ENCODE results near the gene WDPCP. TPM values are rescaled to one million over a fixed set of nuclear protein-coding genes. Genes with fewer than 3 reads are reported as not detected.
A peak's percentile ranks its signal among the peaks of the same experiment; 100 is the strongest.

Gene WDPCP
- total and polyA plus RNA-seq, 2 of the 8 experiments (the other 6 are each of a cell fraction or from before 2014, with no cell fraction given), result 9.3 to 25.8 TPM

DNA sequence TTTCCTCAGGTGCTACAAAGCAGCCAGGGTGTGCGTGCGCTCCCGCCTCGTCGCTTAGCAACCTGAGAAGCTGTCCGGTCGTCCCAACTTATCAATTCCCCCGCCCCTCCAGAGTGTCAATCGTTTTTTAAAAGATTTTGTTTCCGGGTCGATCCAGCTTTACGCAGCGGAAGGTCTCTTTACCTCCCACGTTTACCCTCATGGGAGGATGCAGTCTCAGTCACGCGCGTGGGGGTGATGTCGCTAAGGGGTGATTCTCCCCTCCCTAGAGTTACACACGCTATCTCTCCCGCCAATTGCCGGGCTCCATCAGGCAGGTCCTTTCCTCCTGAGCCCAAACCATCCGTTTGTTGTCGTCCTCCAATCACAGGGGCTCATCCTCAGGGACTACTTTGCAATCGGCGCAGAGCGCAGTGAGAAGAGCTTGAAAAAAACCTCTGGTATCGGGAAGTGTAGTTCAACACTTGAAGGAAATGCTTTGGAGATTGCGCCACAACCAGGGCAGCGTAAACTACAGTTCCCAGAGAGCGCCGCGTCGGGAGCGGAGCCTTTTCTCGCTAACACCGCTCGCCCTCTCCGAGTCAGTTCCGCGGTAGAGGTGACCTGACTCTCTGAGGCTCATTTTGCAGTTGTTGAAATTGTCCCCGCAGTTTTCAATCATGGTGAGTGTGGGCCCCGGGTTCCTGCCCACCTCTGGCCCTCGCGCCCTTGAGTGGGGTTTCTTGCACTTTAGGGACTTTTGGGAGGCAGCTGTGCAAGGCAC, at the start of gene WDPCP, which contains the start of gene MDH1 (continued):
- TF ChIP-seq POLR2AphosphoS5 (IDR thresholded peaks at IDR 0.05; ENCODE audit: low read depth, low read length) (peak; percentile 14), KDM5A (IDR thresholded peaks at IDR 0.05; ENCODE audit: low read length) (peak; percentile 26), RBBP5 (IDR thresholded peaks at IDR 0.05; ENCODE audit: borderline replicate concordance, low read depth, low read length) (no peak), CBX8 (IDR thresholded peaks at IDR 0.05; ENCODE audit: borderline replicate concordance, low read depth, low read length) (no peak), CHD1 (IDR thresholded peaks at IDR 0.05; ENCODE audit: low read depth, low read length) (no peak), TAF7 (optimal IDR thresholded peaks at IDR 0.05; ENCODE audit: borderline replicate concordance, low read depth, low read length) (peak; percentile 35), KDM1A (IDR thresholded peaks at IDR 0.05; ENCODE audit: borderline replicate concordance, low read length) (no peak), TEAD4 (IDR thresholded peaks at IDR 0.05; ENCODE audit: low read depth, low read length) (0 out of 2 replicates have a peak, but pooled peaks have one; percentile 2), KDM4A (IDR thresholded peaks at IDR 0.05; ENCODE audit: low read depth, low read length, severe bottlenecking) (peak; percentile 23), SRF (IDR thresholded peaks at IDR 0.05; ENCODE audit: low read depth, low read length) (no peak; the same call in 1 of the 2 replicates), GTF2F1 (IDR thresholded peaks at IDR 0.05; ENCODE audit: borderline replicate concordance, low read depth, low read length) (no peak), ASH2L (IDR thresholded peaks at IDR 0.05; ENCODE audit: low read length) (peak; percentile 90), EZH2 (IDR thresholded peaks at IDR 0.05; ENCODE audit: low read depth, low read length, severe bottlenecking) (no peak), GABPA (IDR thresholded peaks at IDR 0.05; ENCODE audit: borderline replicate concordance, insufficient read depth, low read length) (0 out of 2 replicates have a peak, but pooled peaks have one; percentile 15), CREB1 (IDR thresholded peaks at IDR 0.05) (peak; percentile 91), BCL11A (IDR thresholded peaks at IDR 0.05; ENCODE audit: low read depth in 2 of 2, low read length in 2 of 2) (no peak), RFX5 (IDR thresholded peaks at IDR 0.05; ENCODE audit: borderline replicate concordance, low read depth, low read length) (no peak), SIX5 (IDR thresholded peaks at IDR 0.05; ENCODE audit: low read depth, low read length) (peak; percentile 99)
- TF ChIP-seq, protein P1, sequence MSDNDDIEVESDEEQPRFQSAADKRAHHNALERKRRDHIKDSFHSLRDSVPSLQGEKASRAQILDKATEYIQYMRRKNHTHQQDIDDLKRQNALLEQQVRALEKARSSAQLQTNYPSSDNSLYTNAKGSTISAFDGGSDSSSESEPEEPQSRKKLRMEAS (IDR thresholded peaks at IDR 0.05), result peak; percentile 41
